ENCODE results near the gene KLF16. TPM values are rescaled to one million over a fixed set of nuclear protein-coding genes. Genes with fewer than 3 reads are reported as not detected.
"Not testable (repeated sequence)": the region's sequence is repeated elsewhere in the genome, so short reads cannot be mapped to it uniquely, and the experiment has no call there.

The KLF16 gene
- total and polyA plus RNA-seq, 11 donors = 2.9 to 19.7 (median 9.2) TPM

DNA sequence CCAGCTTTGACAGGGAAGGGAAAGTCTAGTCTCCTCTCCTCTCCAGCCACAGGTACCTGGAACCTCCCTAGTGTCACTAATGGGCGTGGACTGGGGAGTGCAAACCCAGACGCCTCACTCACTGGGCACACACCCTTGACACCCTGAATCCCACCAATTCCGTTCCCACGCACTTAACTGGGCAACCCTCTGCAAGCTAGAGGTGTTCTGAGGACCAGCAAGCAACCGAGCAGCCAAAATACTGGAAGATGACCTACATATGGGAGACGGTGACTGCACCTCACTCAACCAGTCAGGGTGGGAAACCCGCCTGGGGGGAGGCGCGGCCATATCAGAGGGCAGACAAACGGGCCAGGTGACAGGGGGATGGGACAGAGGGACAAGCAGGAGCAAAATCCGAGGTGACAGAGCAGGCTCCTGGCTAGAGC, 20.9 kb upstream of the KLF16 start:
- WGBS, 4 donors = 1 to 6% (median 4%) methylated on average over 10 to 11 of the region's 11 CpGs
- peak overlapping the region; percentile 71 to 99 (median 96) for H3K4me3 ChIP-seq
- ATAC-seq (no peak), DNase-seq (no peak)
- H3K9me3 ChIP-seq = no peaks in the 10 kb centered on the region
- H3K27ac ChIP-seq = peak overlapping the region; percentile 86 to 97 (median 92)
- no peak for TF ChIP-seq POLR2A (IDR thresholded peaks at IDR 0.05)
- TF ChIP-seq, protein P1, sequence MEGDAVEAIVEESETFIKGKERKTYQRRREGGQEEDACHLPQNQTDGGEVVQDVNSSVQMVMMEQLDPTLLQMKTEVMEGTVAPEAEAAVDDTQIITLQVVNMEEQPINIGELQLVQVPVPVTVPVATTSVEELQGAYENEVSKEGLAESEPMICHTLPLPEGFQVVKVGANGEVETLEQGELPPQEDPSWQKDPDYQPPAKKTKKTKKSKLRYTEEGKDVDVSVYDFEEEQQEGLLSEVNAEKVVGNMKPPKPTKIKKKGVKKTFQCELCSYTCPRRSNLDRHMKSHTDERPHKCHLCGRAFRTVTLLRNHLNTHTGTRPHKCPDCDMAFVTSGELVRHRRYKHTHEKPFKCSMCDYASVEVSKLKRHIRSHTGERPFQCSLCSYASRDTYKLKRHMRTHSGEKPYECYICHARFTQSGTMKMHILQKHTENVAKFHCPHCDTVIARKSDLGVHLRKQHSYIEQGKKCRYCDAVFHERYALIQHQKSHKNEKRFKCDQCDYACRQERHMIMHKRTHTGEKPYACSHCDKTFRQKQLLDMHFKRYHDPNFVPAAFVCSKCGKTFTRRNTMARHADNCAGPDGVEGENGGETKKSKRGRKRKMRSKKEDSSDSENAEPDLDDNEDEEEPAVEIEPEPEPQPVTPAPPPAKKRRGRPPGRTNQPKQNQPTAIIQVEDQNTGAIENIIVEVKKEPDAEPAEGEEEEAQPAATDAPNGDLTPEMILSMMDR (IDR thresholded peaks at IDR 0.05) = no peak
- intact Hi-C loops (cut with DNase I) = no loop called here
- H3K36me3 ChIP-seq = peaks cover 0 to 13% (median 3%) of the 10 kb centered on the region in 9 donors
- H3K27me3 ChIP-seq = no peaks in the 10 kb centered on the region
- H3K4me1 ChIP-seq = peaks cover 4 to 67% (median 39%) of the 10 kb centered on the region in 12 donors

DNA sequence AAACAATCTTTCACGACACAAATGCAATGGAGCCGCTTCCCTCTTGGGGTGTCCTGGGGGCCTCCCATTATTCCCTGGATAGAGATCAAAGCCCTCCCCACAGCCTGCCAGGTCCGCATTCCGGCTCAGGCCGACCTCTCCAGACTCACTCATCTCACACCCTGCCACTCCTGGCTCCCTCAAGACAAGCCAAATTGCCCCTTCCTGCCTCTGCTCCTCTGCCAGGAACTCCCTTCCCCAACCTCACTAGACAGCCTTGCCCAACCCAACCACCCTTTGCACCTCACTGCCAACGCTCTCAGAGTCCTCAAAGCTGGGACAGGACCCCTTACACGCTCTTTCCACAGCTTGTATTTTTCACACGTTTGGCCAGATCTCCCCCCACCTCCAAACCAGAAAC, 20.4 kb upstream of the KLF16 start:
- H3K4me1 ChIP-seq = peaks cover 4 to 67% (median 39%) of the 10 kb centered on the region in 12 donors
- TF ChIP-seq, protein P1 (IDR thresholded peaks at IDR 0.05) = no peak
- TF ChIP-seq POLR2A (IDR thresholded peaks at IDR 0.05) = no peak
- H3K27ac ChIP-seq = peak overlapping the region; percentile 43 to 97 (median 92)
- DNase-seq (no peak), ATAC-seq (peak in 1 of 4 donors; percentile 12)
- H3K27me3 ChIP-seq = no peaks in the 10 kb centered on the region
- H3K36me3 ChIP-seq = peaks cover 0 to 13% (median 6%) of the 10 kb centered on the region in 9 donors
- H3K9me3 ChIP-seq = no peaks in the 10 kb centered on the region
- peak overlapping the region; percentile 71 to 99 (median 96) for H3K4me3 ChIP-seq
- 17 to 23% (median 19%) methylated on average over 8 of the region's 8 CpGs for WGBS, 4 donors
- intact Hi-C loops (cut with DNase I) = no loop called here

DNA sequence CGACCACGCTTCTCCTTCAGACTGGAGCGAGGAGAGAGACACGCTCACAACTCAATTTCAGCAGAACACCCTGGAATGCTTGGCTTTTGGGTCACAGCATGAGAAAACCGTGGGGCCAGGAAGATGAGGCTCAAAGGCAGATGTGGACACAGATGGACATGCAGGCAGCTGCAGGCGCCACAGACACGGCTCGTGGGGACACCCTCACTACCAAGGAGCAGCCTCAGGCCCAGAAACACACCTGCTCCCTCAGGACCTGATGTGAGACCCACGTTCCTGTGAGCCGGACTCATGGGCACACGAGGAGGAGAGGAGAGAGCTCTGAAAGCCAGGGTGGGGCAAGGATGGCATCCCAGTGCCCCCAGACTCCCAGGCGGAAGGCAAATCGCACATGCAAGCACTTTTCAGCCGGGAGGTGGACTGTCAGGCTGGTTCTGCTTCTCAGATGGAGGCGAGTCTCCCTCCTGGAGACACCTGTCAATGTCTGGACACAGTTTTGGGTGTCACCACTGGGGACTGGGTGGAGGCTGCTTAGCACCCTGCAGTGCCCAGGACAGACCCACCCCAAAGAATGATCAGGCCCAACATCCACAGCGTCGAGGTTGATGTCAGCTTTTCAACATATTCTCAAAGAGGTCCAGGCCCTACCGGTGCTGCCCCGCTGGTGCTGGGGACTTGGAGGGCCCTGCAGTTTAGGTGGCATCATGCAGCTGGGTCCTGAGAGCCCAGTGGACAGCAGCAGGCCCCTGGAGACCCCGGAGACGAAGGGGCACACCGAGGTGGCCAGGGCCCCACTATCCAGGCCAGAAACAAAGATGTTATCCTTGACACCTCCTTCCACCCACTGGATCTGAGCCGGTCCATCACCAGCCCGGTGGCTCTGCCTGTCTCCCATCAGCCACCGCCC, 19.7 kb upstream of the KLF16 start:
- TF ChIP-seq, protein P1 (IDR thresholded peaks at IDR 0.05) = no peak
- no peak for TF ChIP-seq POLR2A (IDR thresholded peaks at IDR 0.05)
- 44 to 54% (median 46%) methylated on average over 17 to 25 of the region's 25 CpGs for WGBS, 4 donors
- peaks cover 0 to 17% (median 7%) of the 10 kb centered on the region in 9 donors for H3K36me3 ChIP-seq
- peaks cover 4 to 65% (median 39%) of the 10 kb centered on the region in 12 donors for H3K4me1 ChIP-seq
- peak overlapping the region in 11 of 12 donors; percentile 26 to 99 (median 96) for H3K4me3 ChIP-seq
- H3K27ac ChIP-seq = peak overlapping the region; percentile 65 to 97 (median 92)
- H3K27me3 ChIP-seq = no peaks in the 10 kb centered on the region
- intact Hi-C loops (cut with DNase I) = no loop called here
- no peak for DNase-seq
- ATAC-seq = no peak
- H3K9me3 ChIP-seq = no peaks in the 10 kb centered on the region

DNA sequence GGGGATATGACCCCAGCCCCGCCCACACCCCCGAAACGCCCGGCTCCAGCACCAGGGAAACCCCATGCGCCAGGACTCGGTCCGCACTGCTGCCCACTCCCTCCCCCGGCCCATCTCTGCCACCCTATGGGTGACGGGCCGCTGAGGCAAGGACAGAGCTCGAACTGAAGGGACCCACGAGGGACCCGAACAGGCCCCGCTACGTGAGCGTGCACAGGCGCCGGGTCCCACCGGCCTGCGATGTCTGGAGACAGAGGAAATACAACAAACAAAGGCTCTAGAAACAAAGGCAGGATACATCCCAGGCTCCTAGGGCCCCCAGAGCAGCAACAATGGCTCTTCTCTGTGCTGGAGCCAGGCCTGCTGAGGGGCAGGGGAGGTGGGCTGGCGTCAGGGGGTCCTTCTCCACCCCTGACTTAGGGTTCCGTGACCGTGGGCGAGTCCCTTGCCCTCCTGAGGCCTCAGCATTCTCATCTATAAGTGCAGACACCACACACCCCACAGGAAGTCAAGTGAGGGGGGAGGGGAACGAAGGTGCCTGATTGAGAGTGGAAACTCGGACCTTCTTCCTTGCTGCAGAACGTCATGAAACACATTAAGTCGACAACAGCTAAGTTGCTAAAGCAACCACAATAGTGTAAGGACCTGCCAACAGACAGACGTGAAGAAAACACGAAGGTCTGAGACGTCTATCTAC, 18.9 kb upstream of the KLF16 start:
- Histone ChIP-seq H3K36me3 (peaks cover 0 to 17% (median 7%) of the 10 kb centered on the region in 9 donors), H3K4me3 (peak overlapping the region in 10 of 12 donors; percentile 26 to 99 (median 96)), H3K9me3 (no peaks in the 10 kb centered on the region), H3K27ac (peak overlapping the region; percentile 65 to 97 (median 92)), H3K4me1 (peaks cover 4 to 59% (median 39%) of the 10 kb centered on the region in 12 donors), H3K27me3 (no peaks in the 10 kb centered on the region)
- no peak for DNase-seq
- TF ChIP-seq, protein P1 (IDR thresholded peaks at IDR 0.05) = no peak
- TF ChIP-seq POLR2A (IDR thresholded peaks at IDR 0.05) = no peak
- peak in 3 of 4 donors; percentile 2 to 54 (median 14) for ATAC-seq
- WGBS, 4 donors = 45 to 54% (median 52%) methylated on average over 23 to 31 of the region's 31 CpGs
- intact Hi-C loops (cut with DNase I) = no loop called here

DNA sequence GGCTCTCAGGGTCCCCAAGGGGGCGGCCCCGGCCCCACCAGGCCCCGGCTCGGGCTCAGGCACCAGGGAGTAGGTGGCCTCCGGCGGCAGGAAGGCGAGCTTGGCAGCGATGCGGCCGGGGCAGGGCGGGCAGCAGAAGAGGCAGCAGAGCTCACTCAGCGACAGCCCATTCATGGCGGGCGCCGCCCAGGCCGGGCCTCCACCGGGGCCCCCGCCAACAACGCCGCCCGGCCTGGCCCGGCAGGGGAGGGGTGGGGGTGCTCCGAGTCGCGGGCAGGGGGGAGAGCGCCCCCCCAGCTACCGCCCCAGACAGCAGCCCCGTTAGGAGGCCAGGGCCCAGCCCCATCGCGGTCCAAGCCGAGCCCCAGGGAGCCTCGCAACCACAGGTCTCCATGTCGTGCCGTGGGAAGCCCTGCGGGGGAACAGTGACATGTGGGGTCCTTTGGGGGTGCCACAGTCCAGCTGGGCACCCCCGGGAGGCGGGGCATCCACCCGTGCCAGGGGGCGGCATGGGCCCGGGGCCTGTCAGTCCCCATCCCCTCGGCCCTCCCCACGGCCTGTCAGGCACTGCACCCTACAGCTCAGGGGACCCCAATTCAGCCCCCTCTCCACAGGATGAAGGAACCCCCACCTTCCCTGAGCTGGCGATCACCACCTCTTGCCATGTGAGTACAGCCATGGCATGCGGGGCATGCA, 18.2 kb upstream of the KLF16 start:
- peak in 1 of 4 donors; percentile 3 for ATAC-seq

More for the DNA sequence above, 18.2 kb upstream of the KLF16 start:
- Histone ChIP-seq H3K27ac (peak overlapping the region; percentile 65 to 97 (median 92)), H3K4me3 (peak overlapping the region in 11 of 12 donors; percentile 6 to 99 (median 95)), H3K4me1 (peaks cover 7 to 56% (median 42%) of the 10 kb centered on the region in 12 donors), H3K36me3 (peaks cover 0 to 18% (median 7%) of the 10 kb centered on the region in 9 donors)
- H3K9me3 ChIP-seq; H3K27me3 ChIP-seq; intact Hi-C loops (cut with DNase I); DNase-seq: not testable (repeated sequence)
- 44 to 61% (median 52%) methylated on average over 28 to 42 of the region's 44 CpGs; no CpG with 5 or more reads in 1 of the 4 donors for WGBS, 4 donors
